ENCODE data around the gene CLMP.

The CLMP gene

DNA sequence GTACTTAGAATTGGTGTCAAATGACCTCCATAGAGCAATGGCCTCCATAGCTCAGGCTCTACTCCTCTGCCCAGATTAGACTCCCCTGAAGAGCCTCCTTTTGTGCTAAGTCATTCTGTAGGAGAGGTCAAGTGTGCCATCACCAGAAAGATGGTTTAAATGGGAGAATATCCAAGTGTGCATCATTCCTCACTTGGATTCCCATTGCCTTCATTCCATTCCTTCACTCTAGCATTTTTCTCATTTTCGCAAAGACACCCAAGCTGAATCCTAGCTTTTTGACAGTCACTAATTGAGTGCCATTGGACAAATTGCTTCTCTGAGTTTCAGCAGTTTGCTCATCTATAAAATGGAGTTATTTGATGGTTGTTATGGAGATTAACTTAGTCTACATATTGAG, 16.9 kb downstream of the CLMP start:
- peaks cover 2% of the 10 kb centered on the region for H3K4me1 Mint-ChIP-seq (ENCODE audit: low read depth)
- no peaks in the 10 kb centered on the region for H3K36me3 Mint-ChIP-seq (ENCODE audit: low read depth)
- H3K9me3 Mint-ChIP-seq: no peaks in the 10 kb centered on the region
- H3K4me3 Mint-ChIP-seq: no peak overlapping the region
- DNase-seq (ENCODE audit: low spot score): no peak
- H3K27me3 Mint-ChIP-seq (ENCODE audit: low read depth): peaks cover 3% of the 10 kb centered on the region
- no peak overlapping the region for H3K27ac Mint-ChIP-seq

- H3K4me3 Mint-ChIP-seq: no peak overlapping the region
- H3K9me3 Mint-ChIP-seq: no peaks in the 10 kb centered on the region
- no peak overlapping the region for H3K27ac Mint-ChIP-seq
- H3K36me3 Mint-ChIP-seq (ENCODE audit: low read depth): no peaks in the 10 kb centered on the region
- no peaks in the 10 kb centered on the region for H3K27me3 Mint-ChIP-seq (ENCODE audit: low read depth)
- DNase-seq (ENCODE audit: low spot score): no peak
- peaks cover 2% of the 10 kb centered on the region for H3K4me1 Mint-ChIP-seq (ENCODE audit: low read depth)
Measured at GRCh38 chr11:123176785-123177184, 18.3 kb downstream of the CLMP start.

DNA sequence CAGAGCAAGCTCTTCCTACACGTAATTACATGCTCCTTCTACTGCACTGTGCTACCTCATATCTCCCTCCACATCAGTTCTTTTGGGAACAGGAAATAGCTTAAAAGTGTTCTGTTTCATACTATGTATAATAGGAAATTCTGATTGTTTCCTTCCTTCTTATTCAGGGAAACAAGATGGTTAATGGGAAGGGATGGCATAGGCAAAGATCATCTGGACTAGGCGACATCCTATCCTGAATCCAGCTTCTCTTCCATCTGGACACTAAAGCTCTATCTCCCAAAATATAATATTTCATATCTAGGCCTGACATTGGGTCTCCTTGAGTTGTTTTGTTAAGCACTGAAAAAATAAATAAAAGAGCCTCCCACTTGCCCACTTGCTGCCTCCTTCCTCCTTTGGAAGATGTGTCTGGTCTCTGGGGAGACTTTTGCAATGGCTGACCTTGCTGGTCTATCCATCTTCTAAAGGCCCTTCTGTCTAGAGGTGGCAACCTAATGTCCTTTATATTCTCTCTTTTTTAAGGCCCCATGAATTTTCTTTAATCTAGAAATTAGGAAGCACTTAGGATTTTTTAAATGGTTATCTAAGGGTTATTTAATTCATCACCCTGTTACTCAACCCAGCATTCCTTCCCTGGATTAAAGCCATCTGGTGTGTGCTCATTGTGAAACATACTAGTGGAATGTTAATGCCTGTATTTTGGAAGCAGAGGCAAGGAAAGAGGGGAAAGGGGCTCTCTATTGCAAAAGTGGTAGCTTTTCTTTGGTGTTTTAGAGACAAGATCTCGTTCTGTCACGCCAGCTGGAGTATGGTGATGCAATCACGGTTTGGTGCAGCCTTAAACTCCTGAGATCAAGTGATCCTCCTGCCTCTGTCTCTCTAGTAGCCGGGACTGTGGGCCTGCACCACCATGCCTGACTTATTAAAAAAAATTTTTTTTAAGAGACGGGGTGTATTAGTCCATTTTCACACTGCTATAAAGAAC, 20.6 kb downstream of the CLMP start:
- no peaks in the 10 kb centered on the region for H3K36me3 Mint-ChIP-seq (ENCODE audit: low read depth)
- H3K4me3 Mint-ChIP-seq: no peak overlapping the region
- DNase-seq (ENCODE audit: low spot score): no peak
- no peak overlapping the region for H3K27ac Mint-ChIP-seq
- H3K4me1 Mint-ChIP-seq (ENCODE audit: low read depth): peaks cover 2% of the 10 kb centered on the region
- H3K27me3 Mint-ChIP-seq (ENCODE audit: low read depth): peaks cover 1% of the 10 kb centered on the region
- no peaks in the 10 kb centered on the region for H3K9me3 Mint-ChIP-seq

GRCh38 chr11:123173856-123174186, 21.2 kb downstream of the CLMP start:
- H3K27me3 Mint-ChIP-seq (ENCODE audit: low read depth): peaks cover 3% of the 10 kb centered on the region
- H3K27ac Mint-ChIP-seq: no peak overlapping the region
- no peak for DNase-seq (ENCODE audit: low spot score)
- H3K4me3 Mint-ChIP-seq: no peak overlapping the region
- no peaks in the 10 kb centered on the region for H3K9me3 Mint-ChIP-seq
- H3K4me1 Mint-ChIP-seq (ENCODE audit: low read depth): peaks cover 2% of the 10 kb centered on the region
- no peaks in the 10 kb centered on the region for H3K36me3 Mint-ChIP-seq (ENCODE audit: low read depth)

GRCh38 chr11:123173040-123173855, 21.8 kb downstream of the CLMP start:
- peaks cover 3% of the 10 kb centered on the region for H3K27me3 Mint-ChIP-seq (ENCODE audit: low read depth)
- no peak overlapping the region for H3K4me3 Mint-ChIP-seq
- DNase-seq (ENCODE audit: low spot score): no peak
- no peak overlapping the region for H3K27ac Mint-ChIP-seq
- H3K4me1 Mint-ChIP-seq (ENCODE audit: low read depth): peaks cover 2% of the 10 kb centered on the region
- H3K9me3 Mint-ChIP-seq: no peaks in the 10 kb centered on the region
- H3K36me3 Mint-ChIP-seq (ENCODE audit: low read depth): no peaks in the 10 kb centered on the region

- no peaks in the 10 kb centered on the region for H3K9me3 Mint-ChIP-seq
- no peak overlapping the region for H3K4me3 Mint-ChIP-seq
- no peak for DNase-seq (ENCODE audit: low spot score)
- peaks cover 6% of the 10 kb centered on the region for H3K27me3 Mint-ChIP-seq (ENCODE audit: low read depth)
- H3K27ac Mint-ChIP-seq: no peak overlapping the region
- H3K36me3 Mint-ChIP-seq (ENCODE audit: low read depth): no peaks in the 10 kb centered on the region
- peaks cover 2% of the 10 kb centered on the region for H3K4me1 Mint-ChIP-seq (ENCODE audit: low read depth)
Measured at GRCh38 chr11:123170929-123171328, 24.1 kb downstream of the CLMP start.

- H3K27me3 Mint-ChIP-seq (ENCODE audit: low read depth): peaks cover 6% of the 10 kb centered on the region
- H3K4me1 Mint-ChIP-seq (ENCODE audit: low read depth): peaks cover 2% of the 10 kb centered on the region
- H3K36me3 Mint-ChIP-seq (ENCODE audit: low read depth): no peaks in the 10 kb centered on the region
- H3K4me3 Mint-ChIP-seq: no peak overlapping the region
- H3K27ac Mint-ChIP-seq: no peak overlapping the region
- H3K9me3 Mint-ChIP-seq: no peaks in the 10 kb centered on the region
- no peak for DNase-seq (ENCODE audit: low spot score)
Measured at GRCh38 chr11:123169821-123170220, 25.2 kb downstream of the CLMP start.

- Mint-ChIP-seq H3K4me3 (no peak overlapping the region), H3K9me3 (no peaks in the 10 kb centered on the region), H3K27me3 (ENCODE audit: low read depth) (peaks cover 6% of the 10 kb centered on the region), H3K27ac (no peak overlapping the region), H3K36me3 (ENCODE audit: low read depth) (no peaks in the 10 kb centered on the region), H3K4me1 (ENCODE audit: low read depth) (peaks cover under 1% of the 10 kb centered on the region)
- DNase-seq (ENCODE audit: low spot score): no peak
Measured at GRCh38 chr11:123168955-123169484, 26.0 kb downstream of the CLMP start.

GRCh38 chr11:123168241-123168640, 26.8 kb downstream of the CLMP start:
- no peak overlapping the region for H3K27ac Mint-ChIP-seq
- no peaks in the 10 kb centered on the region for H3K4me1 Mint-ChIP-seq (ENCODE audit: low read depth)
- H3K4me3 Mint-ChIP-seq: no peak overlapping the region
- H3K36me3 Mint-ChIP-seq (ENCODE audit: low read depth): no peaks in the 10 kb centered on the region
- peaks cover 6% of the 10 kb centered on the region for H3K27me3 Mint-ChIP-seq (ENCODE audit: low read depth)
- H3K9me3 Mint-ChIP-seq: no peaks in the 10 kb centered on the region
- no peak for DNase-seq (ENCODE audit: low spot score)

- DNase-seq (ENCODE audit: low spot score): no peak
- no peak overlapping the region for H3K27ac Mint-ChIP-seq
- H3K27me3 Mint-ChIP-seq (ENCODE audit: low read depth): peaks cover 7% of the 10 kb centered on the region
- no peaks in the 10 kb centered on the region for H3K4me1 Mint-ChIP-seq (ENCODE audit: low read depth)
- H3K9me3 Mint-ChIP-seq: no peaks in the 10 kb centered on the region
- H3K4me3 Mint-ChIP-seq: no peak overlapping the region
- no peaks in the 10 kb centered on the region for H3K36me3 Mint-ChIP-seq (ENCODE audit: low read depth)
Measured at GRCh38 chr11:123166071-123166559, 28.9 kb downstream of the CLMP start.

DNA sequence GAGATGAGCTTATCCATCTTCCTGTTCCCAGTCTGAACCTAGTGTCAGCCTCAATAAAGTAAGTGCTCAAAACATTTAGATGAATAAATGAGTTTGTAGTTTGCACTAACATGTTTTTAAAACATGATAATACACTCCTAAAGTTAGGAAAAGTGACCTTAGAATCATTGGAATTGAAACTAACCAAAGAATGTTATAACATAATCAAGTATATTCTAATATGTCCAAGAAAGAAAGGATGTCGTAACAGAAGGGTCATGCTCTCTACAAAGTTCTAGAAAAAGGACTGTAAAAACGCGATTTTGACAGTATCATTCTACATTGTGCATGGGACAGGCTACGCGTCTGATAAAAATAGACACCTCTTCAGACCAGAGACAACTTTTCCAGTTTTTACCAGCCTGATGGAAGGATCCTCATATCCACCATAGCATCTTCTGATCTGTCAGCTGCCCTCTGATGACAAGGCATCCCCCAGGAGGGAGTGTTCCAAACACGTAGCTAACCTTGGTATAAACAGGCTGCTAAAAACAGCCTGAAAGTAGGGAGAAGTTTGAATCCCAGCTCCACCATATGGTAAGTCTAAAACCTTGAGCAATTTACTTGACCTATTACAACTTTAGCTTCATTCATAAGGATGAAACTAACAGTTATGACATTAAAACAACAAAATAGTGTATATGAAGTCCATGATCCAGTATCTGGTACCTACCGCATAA, 30.2 kb downstream of the CLMP start:
- peaks cover 7% of the 10 kb centered on the region for H3K27me3 Mint-ChIP-seq (ENCODE audit: low read depth)
- H3K36me3 Mint-ChIP-seq (ENCODE audit: low read depth): no peaks in the 10 kb centered on the region
- no peak overlapping the region for H3K27ac Mint-ChIP-seq
- DNase-seq (ENCODE audit: low spot score): no peak
- no peaks in the 10 kb centered on the region for H3K4me1 Mint-ChIP-seq (ENCODE audit: low read depth)
- H3K9me3 Mint-ChIP-seq: no peaks in the 10 kb centered on the region
- H3K4me3 Mint-ChIP-seq: no peak overlapping the region

- Mint-ChIP-seq H3K4me1 (ENCODE audit: low read depth) (peaks cover 6% of the 10 kb centered on the region), H3K36me3 (ENCODE audit: low read depth) (no peaks in the 10 kb centered on the region), H3K4me3 (no peak overlapping the region), H3K27me3 (ENCODE audit: low read depth) (peaks cover 4% of the 10 kb centered on the region), H3K9me3 (no peaks in the 10 kb centered on the region), H3K27ac (no peak overlapping the region)
- DNase-seq (ENCODE audit: low spot score): no peak
Measured at GRCh38 chr11:123163621-123164020, 31.4 kb downstream of the CLMP start.

- Mint-ChIP-seq H3K4me1 (ENCODE audit: low read depth) (peaks cover 6% of the 10 kb centered on the region), H3K9me3 (no peaks in the 10 kb centered on the region), H3K4me3 (no peak overlapping the region), H3K27ac (no peak overlapping the region), H3K36me3 (ENCODE audit: low read depth) (no peaks in the 10 kb centered on the region), H3K27me3 (ENCODE audit: low read depth) (peaks cover 2% of the 10 kb centered on the region)
- no peak for DNase-seq (ENCODE audit: low spot score)
Measured at GRCh38 chr11:123161376-123162030, 33.5 kb downstream of the CLMP start.

Data from T-helper 2 cell treated with Interferon-gamma antibody and Interleukin-4, amounts not matched to agents 5 μg/mL and 100 μg/mL, for 36 hours (primary cell).